ENCODE results near the gene C15orf39.
"Not testable (repeated sequence)": the region's sequence is repeated elsewhere in the genome, so short reads cannot be mapped to it uniquely, and the experiment has no call there.

The C15orf39 gene

DNA sequence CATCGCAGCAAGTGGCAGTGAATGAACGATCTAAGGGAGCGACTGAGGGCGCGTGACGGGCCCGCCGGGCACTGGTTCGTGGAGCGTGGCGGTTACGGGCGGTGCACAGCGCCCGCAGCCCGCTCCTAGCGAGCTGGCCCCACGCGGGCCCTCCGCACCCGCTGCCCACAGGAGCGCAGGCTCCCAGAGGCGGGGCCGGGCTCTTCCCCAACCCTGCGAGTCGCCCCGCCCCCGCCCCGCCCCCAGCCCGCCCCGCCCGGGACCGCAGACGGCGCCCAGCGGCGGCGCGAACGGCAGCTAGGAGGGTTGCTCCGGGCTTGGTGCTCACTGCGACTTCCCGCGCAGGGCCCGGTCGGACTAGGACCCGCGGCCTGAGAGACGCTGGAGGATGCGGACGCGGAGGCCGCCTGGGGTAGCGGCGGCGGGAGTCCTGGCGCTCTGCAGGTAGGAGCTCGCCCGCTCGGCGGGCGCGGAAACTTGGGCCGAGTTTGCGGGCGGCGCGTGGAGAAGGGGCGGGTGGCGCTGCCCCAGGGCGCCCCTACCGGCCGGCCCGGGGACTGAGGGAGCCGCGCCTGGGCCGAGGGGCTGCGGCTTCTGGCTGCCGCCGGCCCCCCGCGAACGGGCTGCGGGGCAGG lies at the start of gene C15orf39:
Gene C15orf39, plus strand, starts transcription at position 267 of the 635 bp plus-strand sequence. CDS start 4,167 bp downstream, outside the sequence.
- DNase-seq = no peak

- no peak for DNase-seq
Measured at GRCh38 chr15:75152382-75153079, 49.2 kb upstream of the C15orf39 start.

- no peak for DNase-seq
Measured at GRCh38 chr15:75153087-75153486, 48.6 kb upstream of the C15orf39 start.

GRCh38 chr15:75153565-75154276 lies 48.0 kb upstream of the C15orf39 start:
- no peak for DNase-seq

- no peak for DNase-seq
Measured at GRCh38 chr15:75154461-75155062, 47.1 kb upstream of the C15orf39 start.

- no peak for DNase-seq
Measured at GRCh38 chr15:75156326-75157215, 45.1 kb upstream of the C15orf39 start.

GRCh38 chr15:75158402-75158801 lies 43.3 kb upstream of the C15orf39 start:
- DNase-seq = no peak

- no peak for DNase-seq
Measured at GRCh38 chr15:75159244-75159643, 42.4 kb upstream of the C15orf39 start.

DNA sequence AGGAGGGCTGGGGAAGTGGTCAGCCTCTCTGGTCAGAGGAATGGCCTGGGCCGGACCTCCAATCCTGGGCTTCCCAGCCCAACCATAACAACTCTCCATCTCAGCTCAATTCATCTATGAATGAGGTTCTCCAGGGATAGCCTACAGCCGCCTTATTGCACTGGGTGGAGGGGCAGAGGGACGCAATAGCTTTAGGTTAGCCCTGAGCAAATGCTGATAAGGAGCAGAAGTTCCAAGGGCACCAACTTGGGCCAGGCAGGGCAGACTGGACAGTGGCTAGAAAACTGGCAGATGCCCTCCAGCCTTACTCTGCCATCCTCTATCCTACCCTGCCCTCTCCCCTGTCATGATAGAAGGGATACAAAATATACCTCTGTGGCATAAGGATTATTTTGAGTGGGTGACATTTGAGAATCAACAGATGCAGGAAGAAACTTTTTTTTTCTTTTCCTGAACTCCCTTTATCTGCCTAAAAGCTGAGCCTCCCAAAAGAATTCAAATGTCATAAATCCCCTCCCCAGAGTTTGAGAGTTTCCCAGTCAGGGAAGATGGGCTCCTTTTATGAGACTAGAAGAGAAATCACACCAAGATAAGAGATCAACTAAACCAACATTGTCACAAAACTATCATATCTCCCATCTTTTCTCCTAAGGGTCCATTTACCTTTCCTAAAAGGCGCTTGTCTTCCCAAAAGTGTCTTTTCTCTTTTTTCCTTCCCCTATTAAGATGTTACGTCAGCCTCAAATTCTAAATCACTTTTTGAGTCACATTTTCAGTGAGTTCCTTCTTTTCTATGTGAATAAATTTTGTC lies 40.4 kb upstream of the C15orf39 start:
- no peak for DNase-seq

GRCh38 chr15:75161917-75162414 lies 39.7 kb upstream of the C15orf39 start:
- DNase-seq = no peak

DNA sequence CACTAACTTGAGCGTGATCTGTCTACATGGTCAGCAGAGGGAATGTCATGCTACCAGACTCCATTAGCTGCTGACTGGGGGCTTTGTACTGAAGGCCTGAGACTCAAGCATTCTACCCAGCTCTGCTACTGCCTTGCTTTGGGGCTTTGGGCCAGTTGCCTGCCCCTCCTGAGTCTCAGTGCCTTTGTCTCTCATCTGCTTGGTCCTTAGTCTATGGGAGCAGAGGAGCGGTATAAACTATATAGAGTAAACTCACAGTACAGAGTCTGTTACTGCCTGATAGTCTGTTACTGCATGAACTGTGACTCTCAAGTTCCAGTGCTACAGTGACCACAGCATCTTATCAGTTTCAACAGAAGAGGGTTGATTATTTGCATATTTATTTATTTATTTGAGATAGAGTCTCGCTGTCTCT lies 38.5 kb upstream of the C15orf39 start:
- no peak for DNase-seq

DNA sequence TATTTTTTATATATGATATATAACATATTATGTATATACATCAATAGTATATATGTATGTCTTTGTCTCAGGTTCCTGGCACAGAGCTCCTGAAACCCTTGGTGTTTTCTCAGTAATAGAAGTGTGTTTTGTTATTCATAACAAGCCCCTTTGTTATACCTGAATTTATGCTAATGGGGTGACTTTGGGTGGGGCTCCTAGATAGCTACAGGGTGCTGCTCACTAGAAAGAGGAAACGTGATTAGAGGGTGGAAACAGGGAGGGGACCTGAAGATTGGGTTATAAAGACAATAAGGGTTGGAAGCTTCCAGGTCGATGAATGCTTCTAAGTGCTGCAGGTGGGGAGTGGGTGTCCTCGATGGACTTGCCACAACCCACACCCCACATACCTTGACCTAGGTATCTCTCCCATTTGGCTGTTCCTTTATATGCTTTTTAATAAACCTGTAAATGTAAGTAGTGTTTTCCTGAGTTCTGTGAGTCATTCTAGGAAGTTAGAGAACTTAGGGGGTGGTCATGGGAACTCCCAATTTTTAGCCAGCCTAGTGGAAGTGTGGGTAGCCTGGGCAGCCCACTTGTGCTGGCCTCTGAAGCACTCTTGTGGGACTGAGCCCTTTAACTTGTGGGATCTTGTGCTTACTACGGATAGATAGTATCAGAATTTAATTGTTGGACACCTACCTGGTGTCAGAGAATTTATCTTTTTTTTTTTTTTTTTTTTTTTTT lies 36.9 kb upstream of the C15orf39 start:
- DNase-seq = no peak

- DNase-seq = not testable (repeated sequence)
Measured at GRCh38 chr15:75166489-75167063, 35.1 kb upstream of the C15orf39 start.

DNA sequence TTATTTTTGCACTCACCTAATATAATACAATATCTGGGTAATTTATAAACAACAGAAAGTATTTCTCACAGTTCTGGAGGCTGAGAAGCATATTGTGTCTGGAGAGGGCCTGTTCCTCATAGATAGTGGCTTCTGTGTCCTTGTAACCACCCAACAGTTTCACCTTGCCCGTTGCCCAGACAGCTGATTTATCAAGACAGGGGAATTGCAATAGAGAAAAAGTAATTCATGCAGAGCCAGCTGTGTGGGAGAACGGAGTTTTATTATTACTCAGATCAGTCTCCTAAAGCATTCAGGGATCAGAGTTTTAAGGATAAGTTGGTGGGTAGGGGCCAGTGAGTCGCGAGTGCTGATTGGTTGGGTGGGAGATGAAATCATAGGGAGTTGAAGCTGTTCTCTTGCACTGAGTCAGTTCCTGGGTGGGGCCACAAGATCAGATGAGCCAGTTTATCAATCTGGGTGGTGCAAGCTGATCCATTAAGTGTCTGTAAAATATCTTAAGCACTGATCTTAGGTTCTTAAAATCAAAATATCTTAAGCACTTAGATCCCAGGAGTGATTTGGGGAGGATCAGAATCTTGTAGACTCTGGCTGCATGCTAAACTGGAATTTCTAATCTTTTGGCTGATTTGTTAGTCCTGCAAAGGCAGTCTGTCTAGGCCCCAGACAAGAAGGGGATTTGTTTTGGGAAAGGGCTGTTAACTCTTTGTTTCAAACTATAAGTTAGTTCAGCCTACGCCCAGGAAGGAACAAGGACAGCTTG lies 33.9 kb upstream of the C15orf39 start:
- DNase-seq = no peak

GRCh38 chr15:75168374-75168773 lies 33.3 kb upstream of the C15orf39 start:
- DNase-seq = no peak

DNA sequence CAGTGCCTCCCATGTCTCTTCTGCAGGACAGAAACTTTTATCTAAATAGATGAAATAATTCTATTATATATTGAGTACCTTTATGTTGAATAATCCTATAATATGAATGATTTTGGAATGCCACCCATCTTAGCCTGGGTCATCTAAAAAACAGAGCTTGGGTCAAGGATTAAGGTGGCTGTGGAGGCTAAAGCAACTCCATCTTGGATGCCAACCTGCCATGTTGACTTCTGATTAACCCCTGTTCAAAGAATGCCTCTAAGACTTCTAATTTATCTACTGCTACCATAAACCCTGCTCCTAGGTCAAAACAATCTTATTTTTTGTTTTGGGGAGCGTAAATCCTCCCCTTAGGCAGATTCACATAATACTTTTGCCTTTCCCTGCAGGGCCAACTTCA lies 31.5 kb upstream of the C15orf39 start:
- DNase-seq = no peak

- no peak for DNase-seq
Measured at GRCh38 chr15:75170711-75171341, 30.9 kb upstream of the C15orf39 start.

DNA sequence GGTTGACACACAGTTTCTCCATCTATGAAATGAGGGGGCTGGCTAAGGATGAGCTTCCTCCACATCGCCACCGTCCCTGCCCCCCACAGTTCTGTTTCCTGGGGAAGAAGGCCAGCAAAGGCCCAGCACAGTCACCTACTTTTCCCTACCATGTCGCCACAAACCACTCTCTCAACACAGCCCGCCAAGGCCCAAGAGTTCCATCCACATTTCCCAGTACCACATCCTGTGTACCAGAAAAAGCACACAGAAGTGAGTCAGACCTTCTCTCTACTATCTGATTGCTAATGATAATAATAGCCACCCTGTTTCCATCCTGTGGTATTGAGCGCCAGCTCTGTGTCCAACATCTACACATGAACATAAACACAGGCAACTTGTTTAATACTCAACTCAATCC lies 30.3 kb upstream of the C15orf39 start:
- DNase-seq = no peak

DNA sequence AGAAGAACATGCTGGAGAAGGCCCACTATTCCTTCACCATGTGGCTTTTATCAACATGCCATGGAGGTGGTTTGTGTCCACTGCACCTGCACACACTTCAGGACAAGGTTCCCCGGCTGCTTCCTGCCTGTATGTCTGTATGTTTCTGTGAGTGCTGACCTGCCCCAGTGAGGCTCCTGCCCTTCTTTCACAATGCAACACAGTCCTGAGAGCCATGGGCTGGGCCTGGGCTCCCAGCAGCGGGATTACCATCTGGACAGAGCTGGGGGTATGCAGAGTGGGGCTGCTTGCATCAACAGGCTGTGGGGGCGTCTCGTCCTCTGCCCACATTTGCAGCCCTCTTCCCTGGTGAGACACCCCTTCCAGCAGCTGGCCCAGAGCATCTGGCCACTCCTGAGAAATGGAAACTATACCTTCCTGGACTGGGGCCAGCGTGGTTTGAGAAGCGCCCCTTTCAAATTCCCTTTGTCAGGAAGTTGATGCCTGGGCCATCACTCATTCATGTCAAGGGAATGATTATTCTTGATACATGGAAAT lies 29.3 kb upstream of the C15orf39 start:
- peak; percentile 51 for DNase-seq
